Esophagus muscularis mucosa (tissue), 4 donors: ENCODE results near the gene CAPS. TPM values are rescaled to one million over a fixed set of nuclear protein-coding genes. Genes with fewer than 3 reads are reported as not detected.

ENCODE experiments used
- DNase-seq: peaks from one replicate; pipeline ENCODE4 v3.0.0-alpha.2; 2017; ENCODE audit errors: extremely low spot score
- H3K27ac ChIP-seq, 4 donors: fragments of 200-600 bp; sonication (generic); replicated peaks in 1 of 4; 1 replicate in 3 of 4; 2 replicates in 1 of 4; pipeline ENCODE4 v1.5.1; 2016 to 2019; ENCODE audit warnings: mild to moderate bottlenecking in 1 of 4
- H3K27me3 ChIP-seq, 4 donors: fragments of 200-600 bp; sonication (generic); one replicate each; pipeline versions ENCODE4 v1.5.1 to v1.6.0; 2016 to 2019
- H3K36me3 ChIP-seq, 4 donors: fragments of 200-600 bp; sonication (generic); one replicate each; pipeline ENCODE4 v1.5.1; 2016 to 2019
- H3K4me1 ChIP-seq, 4 donors: fragments of 200-600 bp; sonication (generic); one replicate each; pipeline ENCODE4 v1.5.1; 2016 to 2019
- H3K4me3 ChIP-seq, 4 donors: fragments of 200-600 bp; sonication (generic); 1 replicate in 2 of 4; 2 replicates in 2 of 4; pipeline ENCODE4 v1.5.1; 2016 to 2019; ENCODE audit warnings: mild to moderate bottlenecking in 4 of 4, moderate library complexity in 1 of 4
- H3K9me3 ChIP-seq, 4 donors: fragments of 200-600 bp; sonication (generic); 1 replicate in 3 of 4; 2 replicates in 1 of 4; pipeline ENCODE4 v1.5.1; 2016 to 2019
- CTCF ChIP-seq, 3 experiments: fragments of 200-600 bp in 2 of 3; fragments of 450-650 bp in 1 of 3; sonication (generic) in 2 of 3; IDR thresholded peaks; one replicate each; pipeline ENCODE4 v1.5.1; 2017 to 2019; ENCODE audit warnings: antibody characterized with exemption in 3 of 3, mild to moderate bottlenecking in 2 of 3, moderate library complexity in 1 of 3
- EP300 ChIP-seq: sonication (generic); formaldehyde crosslinking; IDR thresholded peaks from one replicate; pipeline ENCODE4 v1.6.1; 2017; ENCODE audit warnings: antibody characterized with exemption
- POLR2A ChIP-seq: fragments of 450-650 bp; IDR thresholded peaks from one replicate; pipeline ENCODE4 v1.6.1; 2017; ENCODE audit warnings: antibody characterized with exemption, moderate library complexity, mild to moderate bottlenecking, low read depth
- POLR2AphosphoS5 ChIP-seq, 2 donors: sonication (generic); formaldehyde crosslinking; IDR thresholded peaks; one replicate each; pipeline ENCODE4 v1.6.1; 2017; ENCODE audit warnings: antibody characterized with exemption in 2 of 2
- WGBS: methylation state at CpG from one replicate; pipeline ENCODE4 v1.1.5; 2018; 5-methylcytosine and 5-hydroxymethylcytosine counted together
- intact Hi-C: fragments of 100-400 bp; cut with DNase I; formaldehyde crosslinking; loops from one replicate; pipeline ENCODE4 v1.15.1; 2023
- total RNA-seq, 4 donors: library from RNA; depleted of rRNA; stranded (reverse); fragments of >200 nt; gene quantifications; one replicate each; pipeline versions ENCODE4 v1.1.0 to v1.2.1, GENCODE V29; 2016

The CAPS gene
- total RNA-seq, 4 donors from 2014 or later = 5.5 to 16.1 (median 15.2) TPM

GRCh38 chr19:5899728-5900526 lies 14.1 kb upstream of the CAPS start:
- intact Hi-C loops = no loop called here
- WGBS = 91% methylated on average over 13 of the region's 13 CpGs
- TF ChIP-seq POLR2AphosphoS5 (IDR thresholded peaks at IDR 0.05) (no peak), EP300 (no peak), CTCF (IDR thresholded peaks at IDR 0.05) (no peak), POLR2A (no peak)

GRCh38 chr19:5900976-5901375 lies 13.1 kb upstream of the CAPS start:
- 91% methylated on average over 8 of the region's 8 CpGs for WGBS
- no peaks in the 10 kb centered on the region for H3K9me3 ChIP-seq

More at GRCh38 chr19:5899728-5900526, 14.1 kb upstream of the CAPS start:
- peaks cover 25 to 47% (median 29%) of the 10 kb centered on the region in 4 donors for H3K4me1 ChIP-seq
- DNase-seq = no peak
- H3K36me3 ChIP-seq = peaks cover 20 to 59% (median 30%) of the 10 kb centered on the region in 4 donors
- no peaks in the 10 kb centered on the region for H3K9me3 ChIP-seq
- no peak overlapping the region for H3K27ac ChIP-seq
- H3K27me3 ChIP-seq = no peaks in the 10 kb centered on the region
- H3K4me3 ChIP-seq = no peak overlapping the region

GRCh38 chr19:5903056-5903623 lies 10.9 kb upstream of the CAPS start:
- peak overlapping the region; percentile 65 to 97 (median 91) for H3K4me3 ChIP-seq
- intact Hi-C loops = no loop called here
- no peak for DNase-seq
- peaks cover 0 to 29% (median 7%) of the 10 kb centered on the region in 4 donors for H3K36me3 ChIP-seq
- no peaks in the 10 kb centered on the region for H3K9me3 ChIP-seq
- H3K4me1 ChIP-seq = peaks cover 27 to 50% (median 44%) of the 10 kb centered on the region in 4 donors
- WGBS = 2% methylated on average over 22 of the region's 27 CpGs
- peak overlapping the region; percentile 85 to 95 (median 92) for H3K27ac ChIP-seq
- TF ChIP-seq POLR2A (no peak), CTCF (IDR thresholded peaks at IDR 0.05) (no peak), EP300 (no peak), POLR2AphosphoS5 (IDR thresholded peaks at IDR 0.05) (no peak)
- H3K27me3 ChIP-seq = no peaks in the 10 kb centered on the region

More at GRCh38 chr19:5900976-5901375, 13.1 kb upstream of the CAPS start:
- Histone ChIP-seq H3K4me1 (peaks cover 26 to 57% (median 40%) of the 10 kb centered on the region in 4 donors), H3K27me3 (no peaks in the 10 kb centered on the region), H3K27ac (peak overlapping the region in 1 of 4 donors; percentile 10), H3K36me3 (peaks cover 9 to 48% (median 20%) of the 10 kb centered on the region in 4 donors), H3K4me3 (no peak overlapping the region)
- no peak for DNase-seq
- intact Hi-C loops = no loop called here
- TF ChIP-seq POLR2A (no peak), CTCF (IDR thresholded peaks at IDR 0.05) (no peak), EP300 (no peak), POLR2AphosphoS5 (IDR thresholded peaks at IDR 0.05) (no peak)

GRCh38 chr19:5903624-5904351 lies 10.3 kb upstream of the CAPS start, which contains the start of gene NDUFA11:
NDUFA11 (minus strand) TSS chr19:5903790; CDS start chr19:5903708, 82 bp downstream.
- H3K27me3 ChIP-seq = no peaks in the 10 kb centered on the region
- TF ChIP-seq POLR2A (peak; percentile 81), POLR2AphosphoS5 (IDR thresholded peaks at IDR 0.05) (peak; percentile 94), EP300 (no peak)
- no peaks in the 10 kb centered on the region for H3K9me3 ChIP-seq
- H3K36me3 ChIP-seq = peaks cover 0 to 26% (median 10%) of the 10 kb centered on the region in 4 donors
- intact Hi-C loops = no loop called here
- peak within 1 kb of the TSS; percentile 65 to 97 (median 91) for H3K4me3 ChIP-seq
- peak within 1 kb of the TSS; percentile 85 to 95 (median 92) for H3K27ac ChIP-seq
- peaks cover 27 to 50% (median 44%) of the 10 kb centered on the region in 4 donors for H3K4me1 ChIP-seq
- WGBS = 0% methylated on average over 23 of the region's 57 CpGs
- peak; percentile 100 for DNase-seq
